GM19099 (cell line): ENCODE data around the gene IQCE.

Source experiments
- POLR2A ChIP-seq: IDR thresholded peaks from 3 replicates; pipeline ENCODE4 v1.6.1; 2011; ENCODE audit warnings: low read depth; ENCODE audit not compliant: insufficient read length; ENCODE audit errors: extremely low read depth

Gene IQCE

DNA sequence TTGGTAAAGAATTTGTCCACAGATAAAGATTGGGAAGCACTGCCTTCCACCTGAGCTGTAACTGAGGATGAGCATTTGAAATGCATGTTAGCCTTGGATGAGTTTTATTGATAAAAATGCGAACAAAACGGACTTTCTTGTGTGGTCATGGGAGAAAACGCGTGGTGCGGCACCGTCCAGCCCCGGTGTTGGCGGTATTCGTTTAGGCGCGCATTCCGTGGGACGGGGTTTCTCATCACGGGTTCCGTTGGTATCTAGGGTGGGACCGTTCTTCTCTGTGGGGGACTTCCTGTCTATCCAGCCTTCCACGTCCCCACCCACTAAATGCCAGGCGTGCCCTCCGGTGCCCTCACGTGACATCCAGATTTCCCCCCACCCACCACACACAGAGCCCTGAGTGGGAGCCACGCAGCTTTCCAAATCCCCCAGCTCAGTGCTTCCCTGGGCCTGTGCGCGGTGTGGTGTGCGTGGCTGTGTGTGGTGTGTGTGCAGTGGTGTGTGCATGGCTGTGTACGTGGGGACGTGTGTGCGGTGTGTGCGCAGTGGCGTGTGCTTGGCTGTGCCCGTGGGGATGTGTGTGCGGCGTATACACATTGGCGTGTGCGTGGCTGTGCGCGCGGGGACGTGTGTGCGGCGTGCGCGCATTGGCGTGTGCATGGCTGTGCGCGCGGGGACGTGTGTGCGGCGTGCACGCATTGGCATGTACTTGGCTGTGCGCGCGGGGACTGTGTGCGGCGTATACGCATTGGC, 18.1 kb downstream of the IQCE start:
- no peak for TF ChIP-seq POLR2A

DNA sequence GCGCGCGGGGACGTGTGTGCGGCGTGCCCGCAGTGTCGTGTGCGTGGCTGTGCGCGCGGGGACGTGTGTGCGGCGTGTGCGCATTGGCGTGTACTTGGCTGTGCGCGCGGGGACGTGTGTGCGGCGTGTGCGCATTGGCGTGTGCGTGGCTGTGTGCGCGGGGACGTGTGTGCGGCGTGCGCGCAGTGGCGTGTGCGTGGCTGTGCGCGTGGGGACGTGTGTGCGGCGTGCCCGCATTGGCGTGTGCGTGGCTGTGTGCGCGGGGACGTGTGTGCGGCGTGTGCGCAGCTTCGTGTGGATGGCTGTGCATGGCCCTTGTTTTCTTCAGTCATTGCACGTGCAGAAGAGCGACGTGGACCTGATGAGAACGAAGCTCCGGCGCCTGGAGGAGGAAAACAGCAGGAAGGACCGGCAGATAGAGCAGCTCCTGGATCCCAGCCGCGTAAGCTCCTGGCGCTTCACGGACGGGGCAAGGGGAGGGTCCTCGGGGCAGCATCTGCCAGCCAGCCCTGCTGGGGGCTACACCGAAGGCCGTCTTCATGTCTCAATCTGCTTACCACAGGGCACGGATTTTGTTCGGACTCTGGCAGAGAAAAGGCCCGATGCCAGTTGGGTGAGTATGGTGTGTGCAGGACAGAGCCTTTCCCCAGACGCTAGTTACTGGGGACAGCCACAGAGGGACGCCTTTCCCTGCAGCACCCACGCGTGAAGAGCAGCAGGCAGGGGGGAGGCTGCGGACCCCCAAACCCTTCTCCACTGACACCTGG, 19.3 kb downstream of the IQCE start:
- no peak for TF ChIP-seq POLR2A

GRCh38 chr7:2580636-2581035, 21.9 kb downstream of the IQCE start:
- no peak for TF ChIP-seq POLR2A

- TF ChIP-seq POLR2A, result no peak
These were observed 23.4 kb downstream of the IQCE start for GRCh38 chr7:2582006-2582735.

- no peak for TF ChIP-seq POLR2A
These were observed 25.2 kb downstream of the IQCE start for GRCh38 chr7:2583798-2584580.

GRCh38 chr7:2585446-2585845, 26.7 kb downstream of the IQCE start:
- no peak for TF ChIP-seq POLR2A

DNA sequence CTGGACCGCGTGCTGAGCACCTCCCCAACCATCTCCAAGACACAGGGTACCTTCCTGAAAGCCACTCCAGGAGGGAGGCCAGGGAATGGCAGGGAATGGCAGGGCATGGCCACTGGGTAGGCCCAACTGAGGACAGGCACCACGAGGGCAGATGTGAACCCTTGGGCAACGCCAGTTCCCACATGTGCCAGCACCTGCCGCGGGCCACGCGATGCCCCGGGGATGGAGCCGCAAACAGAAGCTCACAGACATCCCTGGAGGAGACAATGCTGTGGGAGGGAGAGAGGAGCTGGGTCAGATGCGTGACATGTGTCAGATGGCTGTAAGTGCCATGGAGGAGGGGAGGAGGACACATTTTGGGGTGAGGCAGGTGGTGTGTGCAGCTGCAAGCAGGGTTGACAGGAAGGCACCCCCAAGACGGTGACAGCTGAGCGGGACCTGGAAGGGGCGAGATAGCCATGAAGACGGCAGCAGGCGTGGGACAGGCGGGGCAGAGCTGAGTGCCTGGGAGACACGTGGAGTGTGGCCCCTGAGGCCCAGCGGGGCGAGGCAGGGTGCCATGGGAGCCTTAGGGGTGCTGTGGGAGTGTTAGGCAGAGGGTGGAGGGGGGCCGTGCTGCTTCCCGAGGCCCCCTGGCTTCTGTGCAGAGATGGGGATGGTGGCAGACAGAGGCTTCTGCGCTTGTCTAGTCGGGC, 27.7 kb downstream of the IQCE start:
- no peak for TF ChIP-seq POLR2A

DNA sequence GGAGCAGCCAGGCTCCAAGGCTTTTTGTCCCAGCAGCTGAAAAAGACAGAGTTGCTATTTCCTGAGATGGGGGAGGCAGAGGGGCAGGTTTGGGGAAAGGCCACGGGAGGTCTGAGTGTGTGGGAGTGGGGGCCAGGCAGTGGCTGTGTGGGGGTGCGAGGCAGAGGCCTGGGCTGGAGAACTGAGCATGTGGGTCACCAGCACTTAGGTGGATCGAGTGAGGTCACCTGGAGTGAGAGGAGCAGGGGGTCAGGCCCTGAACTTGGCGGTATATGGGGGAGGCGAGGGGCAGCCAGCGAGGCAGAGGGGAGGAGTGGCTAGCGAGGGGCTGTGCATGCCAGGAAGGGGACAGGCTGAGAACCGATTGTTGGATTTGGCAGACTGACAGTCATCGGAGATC, 28.4 kb downstream of the IQCE start:
- TF ChIP-seq POLR2A, result no peak

GRCh38 chr7:2587778-2588177, 29.0 kb downstream of the IQCE start:
- TF ChIP-seq POLR2A, result no peak

DNA sequence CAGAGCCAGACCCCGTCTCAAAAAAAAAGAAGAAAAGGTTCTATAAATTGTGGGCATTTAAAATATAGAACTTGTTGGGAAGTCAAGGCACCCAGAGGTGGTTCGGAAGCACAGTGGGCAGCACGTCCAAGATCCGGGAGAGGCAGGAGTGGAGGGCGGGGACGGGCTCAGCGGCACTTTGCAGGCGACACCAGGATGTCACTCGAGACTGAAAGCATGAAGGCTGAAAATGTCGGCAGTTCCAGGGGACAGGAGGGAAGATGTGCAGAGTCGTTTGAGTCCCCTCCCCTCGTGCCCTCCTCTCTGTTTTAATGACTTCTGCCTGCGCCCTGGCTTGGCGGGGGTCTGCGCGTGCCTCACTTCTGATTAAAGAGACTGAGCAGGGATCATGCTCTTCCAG, 30.6 kb downstream of the IQCE start:
- TF ChIP-seq POLR2A, result no peak

- no peak for TF ChIP-seq POLR2A
These were observed 33.6 kb downstream of the IQCE start for GRCh38 chr7:2592375-2592865.

DNA sequence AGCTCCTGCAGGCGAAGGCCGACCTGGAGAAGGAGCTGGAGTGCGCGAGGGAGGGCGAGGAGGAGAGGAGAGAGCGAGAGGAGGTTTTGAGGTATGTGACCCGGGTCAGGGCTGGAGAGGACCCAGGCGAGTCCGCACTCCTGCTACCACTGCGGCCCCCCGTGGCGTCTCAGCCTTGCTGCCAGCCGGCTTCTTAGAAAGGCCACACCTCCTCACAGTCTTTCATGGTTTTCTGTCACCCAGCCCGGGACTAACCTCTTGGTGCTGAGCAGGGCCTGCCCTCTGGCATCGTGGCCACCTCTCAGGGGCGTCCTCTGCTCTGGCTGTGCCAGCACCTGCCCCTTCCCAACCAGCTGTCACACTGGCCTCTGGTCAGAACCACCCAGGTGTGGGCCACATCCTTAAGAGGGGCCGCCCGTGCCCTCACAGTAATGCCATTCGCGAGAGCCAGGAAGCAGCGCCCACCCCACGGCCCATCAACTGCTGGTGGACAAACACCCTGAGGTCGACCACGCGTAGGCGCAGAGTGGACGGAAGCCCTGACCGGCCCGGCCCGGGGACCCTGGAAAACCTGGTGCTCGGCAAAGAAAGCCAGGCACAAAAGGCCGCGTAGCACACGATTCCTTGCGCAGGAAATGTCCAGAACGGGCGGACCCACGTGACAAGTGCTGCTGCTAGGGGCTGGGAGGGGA, 34.4 kb downstream of the IQCE start:
- TF ChIP-seq POLR2A, result no peak

GRCh38 chr7:2594599-2594998, 35.8 kb downstream of the IQCE start:
- no peak for TF ChIP-seq POLR2A

GRCh38 chr7:2595258-2595860, 36.6 kb downstream of the IQCE start:
- no peak for TF ChIP-seq POLR2A
